SK-N-SH (cell line): Measurements from ENCODE around the gene ARHGAP6. TPM values are rescaled to one million over a fixed set of nuclear protein-coding genes. Genes with fewer than 3 reads are reported as not detected.

Experiments used
- CTCF ChIA-PET: fragments of 300-600, 350-600 bp; formaldehyde crosslinking; extraction: SDS; loops from one replicate; lab custom pipeline; 2021; lab: Yijun Ruan, JAX
- POLR2A ChIA-PET: fragments of 350-600 bp; sonication (Branson Sonifier 250); formaldehyde crosslinking; extraction: SDS; loops from one replicate; lab custom pipeline; 2020; ENCODE audit warnings: antibody characterized with exemption, inconsistent platforms; lab: Yijun Ruan, JAX
- DNase-seq: peaks from one replicate; pipeline ENCODE4 v3.0.0; 2012
- H2AFZ ChIP-seq: fragments of 200-600 bp; sonication (generic); 2 replicates; pipeline ENCODE4 v1.8.1; 2016; ENCODE audit warnings: antibody characterized with exemption, mild to moderate bottlenecking, low read depth
- H3F3A ChIP-seq: fragments of 200-600 bp; sonication (generic); replicated peaks from 2 replicates; pipeline ENCODE3; 2016; ENCODE audit warnings: antibody characterized with exemption, mild to moderate bottlenecking; ENCODE audit not compliant: insufficient read depth
- H3K27ac ChIP-seq, 2 experiments: fragments of 200-500 bp in 1 of 2; fragments of 200-600 bp in 1 of 2; sonication (Bioruptor generic) in 1 of 2; sonication (generic), shearing (Covaris generic) in 1 of 2; 2 replicates each; pipeline versions ENCODE4 v1.5.1 to v1.6.1; 2014 to 2016; ENCODE audit warnings: low read depth in 2 of 2, inconsistent platforms in 1 of 2, low read length in 1 of 2, mild to moderate bottlenecking in 1 of 2, mixed read lengths in 1 of 2
- H3K27me3 ChIP-seq: fragments of 200-600 bp; sonication (generic), shearing (Covaris generic); 2 replicates; pipeline ENCODE4 v1.6.1; 2016; ENCODE audit warnings: mixed run types; ENCODE audit not compliant: insufficient read depth
- H3K36me3 ChIP-seq, 2 experiments: fragments of 200-500 bp in 1 of 2; fragments of 200-600 bp in 1 of 2; sonication (Bioruptor generic) in 1 of 2; sonication (generic) in 1 of 2; replicated peaks in 1 of 2; 2 replicates each; pipeline versions ENCODE3 to v1.5.1; 2014 to 2016; ENCODE audit warnings: low read length in 1 of 2, mild to moderate bottlenecking in 1 of 2; ENCODE audit not compliant: insufficient read depth in 2 of 2, control insufficient read depth in 1 of 2
- H3K4me1 ChIP-seq, 2 experiments: fragments of 200-500 bp in 1 of 2; fragments of 200-600 bp in 1 of 2; sonication (Bioruptor generic) in 1 of 2; sonication (generic), shearing (Covaris generic) in 1 of 2; 2 replicates each; pipeline versions ENCODE4 v1.5.1 to v1.6.1; 2014 to 2016; ENCODE audit warnings: low read depth in 1 of 2, low read length in 1 of 2, mixed run types in 1 of 2; ENCODE audit not compliant: insufficient read depth in 2 of 2, control insufficient read depth in 1 of 2
- H3K4me2 ChIP-seq: fragments of 200-600 bp; sonication (generic), shearing (Covaris generic); 2 replicates; pipeline ENCODE4 v1.6.1; 2017; ENCODE audit warnings: mixed run types
- H3K4me3 ChIP-seq, 2 experiments: fragments of 200-500 bp in 1 of 2; fragments of 200-600 bp in 1 of 2; sonication (Bioruptor generic) in 1 of 2; sonication (generic), shearing (Covaris generic) in 1 of 2; 2 replicates each; pipeline versions ENCODE4 v1.5.1 to v1.8.1; 2014 to 2016; ENCODE audit warnings: low read depth in 2 of 2, inconsistent platforms in 1 of 2, low read length in 1 of 2, mild to moderate bottlenecking in 1 of 2, mixed read lengths in 1 of 2, moderate library complexity in 1 of 2
- H3K79me2 ChIP-seq: fragments of 200-600 bp; sonication (generic); 2 replicates; pipeline ENCODE4 v1.8.1; 2017; ENCODE audit warnings: mild to moderate bottlenecking; ENCODE audit not compliant: insufficient read depth
- H3K9ac ChIP-seq: fragments of 200-600 bp; sonication (generic); 2 replicates; pipeline ENCODE4 v1.6.1; 2017; ENCODE audit warnings: mixed run types
- H3K9me2 ChIP-seq: fragments of 200-600 bp; sonication (generic); 2 replicates; pipeline ENCODE4 v1.6.1; 2017; ENCODE audit warnings: mixed run types
- H3K9me3 ChIP-seq: fragments of 200-600 bp; sonication (generic); 2 replicates; pipeline ENCODE4 v1.6.1; 2017; ENCODE audit warnings: mixed run types, mild to moderate bottlenecking, moderate library complexity
- H4K20me1 ChIP-seq: fragments of 200-600 bp; sonication (generic); 2 replicates; pipeline ENCODE4 v1.6.1; 2017; ENCODE audit warnings: mild to moderate bottlenecking, mixed run types; ENCODE audit not compliant: insufficient read depth
- CHD2 ChIP-seq: fragments of 150-350 bp; IDR thresholded peaks from 2 replicates; pipeline ENCODE4 v1.6.1; 2018; ENCODE audit warnings: low read length; ENCODE audit not compliant: partially characterized antibody
- ELF1 ChIP-seq: IDR thresholded peaks from 2 replicates; pipeline ENCODE4 v1.4.0; 2012
- EZH2phosphoT487 ChIP-seq: fragments of 200-600 bp; sonication (generic); IDR thresholded peaks from 2 replicates; pipeline ENCODE4 v1.6.1; 2017; ENCODE audit warnings: low read depth, mixed run types, mild to moderate bottlenecking, antibody characterized with exemption, moderate library complexity, borderline replicate concordance
- FOXJ3 ChIP-seq: sonication (generic); formaldehyde crosslinking; IDR thresholded peaks from 2 replicates; pipeline ENCODE4 v1.5.1; 2020; ENCODE audit warnings: mild to moderate bottlenecking, missing genetic modification reagents
- FOXM1 ChIP-seq: IDR thresholded peaks from 2 replicates; pipeline ENCODE4 v1.4.0; 2012; ENCODE audit warnings: low read depth, mild to moderate bottlenecking
- NFIC ChIP-seq: IDR thresholded peaks from 2 replicates; pipeline ENCODE4 v1.4.0; 2012; ENCODE audit warnings: borderline replicate concordance
- NRF1 ChIP-seq: IDR thresholded peaks from 2 replicates; pipeline ENCODE4 v1.6.1; 2012; ENCODE audit warnings: low read depth, mild to moderate bottlenecking, low read length
- RXRA ChIP-seq: IDR thresholded peaks from 2 replicates; pipeline ENCODE4 v1.4.0; 2012; ENCODE audit warnings: low read depth, mild to moderate bottlenecking, borderline replicate concordance
- SMC3 ChIP-seq: IDR thresholded peaks from 2 replicates; pipeline ENCODE4 v1.6.1; 2012; ENCODE audit warnings: low read depth, low read length, improper control_type of control experiment
- TAF1 ChIP-seq: IDR thresholded peaks from 2 replicates; pipeline ENCODE4 v1.6.1; 2012; ENCODE audit warnings: low read depth, mild to moderate bottlenecking, low read length, moderate library complexity, borderline replicate concordance
- TCF12 ChIP-seq: IDR thresholded peaks from 2 replicates; pipeline ENCODE4 v1.4.0; 2012
- TEAD4 ChIP-seq: IDR thresholded peaks from 2 replicates; pipeline ENCODE4 v1.4.0; 2012; ENCODE audit warnings: mild to moderate bottlenecking, borderline replicate concordance; ENCODE audit not compliant: insufficient read depth
- WGBS: methylation state at CpG from one replicate; pipeline ENCODE4 v1.1.6; 2017; ENCODE audit warnings: low lambda C conversion rate; 5-methylcytosine and 5-hydroxymethylcytosine counted together
- polyA plus RNA-seq, 3 experiments: library from polyadenylated mRNA; depleted of rRNA; stranded (reverse); fragments of >200 nt; gene quantifications; 2 replicates each; pipeline ENCODE4 v1.2.3, GENCODE V29; 2012
- TF ChIP-seq, protein P1 (sequence below): IDR thresholded peaks from 2 replicates; pipeline ENCODE4 v1.4.0; 2012; ENCODE audit warnings: low read depth, borderline replicate concordance
- TF ChIP-seq, protein P2 (sequence below): fragments of 150-350 bp; IDR thresholded peaks from 2 replicates; pipeline ENCODE4 v1.6.1; 2016; ENCODE audit warnings: mild to moderate bottlenecking, low read depth, low read length
- TF ChIP-seq, protein P3 (sequence below): fragments of 150-350 bp; IDR thresholded peaks from 2 replicates; pipeline ENCODE4 v1.6.1; 2017; ENCODE audit warnings: antibody characterized with exemption, low read length, low read depth, borderline replicate concordance
- TF ChIP-seq, protein P4 (sequence below): IDR thresholded peaks from 2 replicates; pipeline ENCODE4 v1.4.0; 2012; ENCODE audit warnings: low read depth, borderline replicate concordance

The ARHGAP6 gene
- polyA plus RNA-seq, 1 of the 3 experiments (the other 2 are of a cell fraction) = 0.16 TPM

DNA sequence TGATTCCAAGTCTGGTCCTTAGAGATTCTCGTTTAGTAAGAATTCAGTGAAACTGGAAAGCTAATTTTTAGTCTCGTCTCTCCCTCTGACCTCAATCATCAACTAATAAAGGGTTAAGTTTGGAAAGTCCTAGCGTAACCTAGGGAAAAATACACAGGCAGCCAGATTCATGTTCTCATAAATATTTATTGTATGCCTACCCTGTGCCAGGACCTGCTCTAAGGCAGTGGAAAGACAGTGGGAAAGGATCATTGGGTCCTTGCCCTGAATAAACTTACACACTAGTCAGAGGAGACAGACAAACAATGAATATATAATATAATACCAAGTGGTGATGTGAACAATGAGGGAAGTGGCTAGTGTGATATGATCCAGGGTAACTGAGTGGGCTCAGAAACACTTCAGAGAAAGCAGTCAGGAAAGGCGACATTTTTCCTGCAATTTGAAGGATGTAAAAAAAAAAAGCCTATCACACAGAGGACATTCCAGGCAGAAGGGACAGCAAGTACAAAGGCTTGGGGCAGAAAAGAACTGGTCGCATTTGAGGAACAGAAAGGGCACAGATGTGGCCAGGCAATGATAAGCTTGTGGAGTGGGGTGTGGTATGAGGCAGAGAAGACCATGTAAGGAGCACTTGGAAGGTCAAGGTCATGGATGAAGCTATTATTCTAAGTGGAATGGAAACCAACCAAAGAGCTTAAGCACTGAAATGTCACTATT is 243.8 kb downstream of the ARHGAP6 start:
- CTCF ChIA-PET = interaction anchor here (2.5 kb wide), 1 partner anchor 40 kb away, joined by 7 read pairs; no protein-coding TSS in a partner anchor
- Histone ChIP-seq H3K4me2 (no peak overlapping the region), H3K9ac (no peak overlapping the region), H3K9me2 (no peaks in the 10 kb centered on the region), H3F3A (no peaks in the 10 kb centered on the region), H3K36me3 (no peaks in the 10 kb centered on the region), H3K27me3 (no peaks in the 10 kb centered on the region), H2AFZ (no peak overlapping the region), H3K27ac (no peak overlapping the region), H3K79me2 (no peaks in the 10 kb centered on the region), H3K4me1 (no peaks in the 10 kb centered on the region)
- no peak for DNase-seq
- POLR2A ChIA-PET = interaction anchor here (0.6 kb wide), 1 partner anchor 1734 kb away, joined by 3 read pairs; no protein-coding TSS in a partner anchor
- 37% methylated on average over 5 of the region's 5 CpGs for WGBS
- TF ChIP-seq NFIC = no peak
- TF ChIP-seq, all 33 proteins: peak for 0
- no peaks in the 10 kb centered on the region for H4K20me1 ChIP-seq
- no peak overlapping the region for H3K4me3 ChIP-seq
- no peaks in the 10 kb centered on the region for H3K9me3 ChIP-seq

DNA sequence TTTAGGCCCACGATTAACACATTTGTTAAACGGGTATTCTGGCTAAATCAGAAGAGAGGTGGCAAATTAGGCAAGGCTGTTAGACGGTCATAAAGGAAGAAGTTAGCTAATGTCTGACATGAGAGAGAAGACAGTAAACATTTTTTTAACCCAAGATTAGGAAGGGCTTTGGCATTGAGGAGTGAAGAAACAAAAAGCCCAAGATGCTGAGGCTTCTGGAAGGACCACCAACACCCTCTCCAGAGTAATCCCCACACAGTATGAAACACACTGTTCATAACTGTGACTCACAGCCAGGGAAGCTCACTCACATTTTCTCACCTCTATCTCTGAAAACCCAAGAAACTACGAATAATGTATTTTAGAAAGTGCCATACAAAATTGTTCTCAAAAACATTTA is 244.9 kb downstream of the ARHGAP6 start:
- no peaks in the 10 kb centered on the region for H3K9me3 ChIP-seq
- no peaks in the 10 kb centered on the region for H3F3A ChIP-seq
- no peak overlapping the region for H2AFZ ChIP-seq
- H3K27ac ChIP-seq = no peak overlapping the region
- no peaks in the 10 kb centered on the region for H4K20me1 ChIP-seq
- DNase-seq = no peak
- no peaks in the 10 kb centered on the region for H3K27me3 ChIP-seq
- H3K4me1 ChIP-seq = no peaks in the 10 kb centered on the region
- no peak overlapping the region for H3K9ac ChIP-seq
- TF ChIP-seq TCF12 (no peak), TAF1 (no peak), CHD2 (no peak), FOXJ3 (no peak), RXRA (no peak)
- TF ChIP-seq, protein P1, sequence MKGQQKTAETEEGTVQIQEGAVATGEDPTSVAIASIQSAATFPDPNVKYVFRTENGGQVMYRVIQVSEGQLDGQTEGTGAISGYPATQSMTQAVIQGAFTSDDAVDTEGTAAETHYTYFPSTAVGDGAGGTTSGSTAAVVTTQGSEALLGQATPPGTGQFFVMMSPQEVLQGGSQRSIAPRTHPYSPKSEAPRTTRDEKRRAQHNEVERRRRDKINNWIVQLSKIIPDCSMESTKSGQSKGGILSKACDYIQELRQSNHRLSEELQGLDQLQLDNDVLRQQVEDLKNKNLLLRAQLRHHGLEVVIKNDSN = no peak
- no peaks in the 10 kb centered on the region for H3K36me3 ChIP-seq
- no peak overlapping the region for H3K4me3 ChIP-seq
- no peak overlapping the region for H3K4me2 ChIP-seq
- H3K79me2 ChIP-seq = no peaks in the 10 kb centered on the region
- no peaks in the 10 kb centered on the region for H3K9me2 ChIP-seq
- 43% methylated on average over 4 of the region's 4 CpGs for WGBS
- POLR2A ChIA-PET = no interaction called here
- CTCF ChIA-PET = no interaction called here

DNA sequence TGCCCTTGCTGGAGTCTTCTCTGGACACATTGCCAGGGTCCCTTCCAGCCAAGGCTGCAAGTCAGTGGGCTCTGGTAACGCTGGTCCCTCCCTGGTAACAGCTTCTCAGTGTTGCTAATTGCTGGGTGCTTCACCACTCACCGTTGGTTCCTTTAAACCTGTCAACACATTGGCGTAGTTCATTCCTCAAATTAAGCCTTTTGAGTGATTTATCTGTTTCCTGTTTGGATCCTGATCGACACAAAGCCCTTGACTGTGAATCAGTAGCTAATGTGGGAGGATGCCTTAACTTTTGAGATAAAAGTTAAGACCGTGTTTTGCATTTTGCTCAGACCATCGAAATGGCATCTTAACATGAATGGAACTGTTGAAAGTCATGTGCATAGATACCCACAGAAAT is 246.6 kb downstream of the ARHGAP6 start:
- Histone ChIP-seq H3K79me2 (no peaks in the 10 kb centered on the region), H3F3A (no peaks in the 10 kb centered on the region), H3K9ac (no peak overlapping the region), H3K27me3 (no peaks in the 10 kb centered on the region), H3K36me3 (no peaks in the 10 kb centered on the region), H3K4me3 (no peak overlapping the region), H3K4me2 (no peak overlapping the region), H3K9me3 (no peaks in the 10 kb centered on the region), H3K9me2 (no peaks in the 10 kb centered on the region), H3K4me1 (no peaks in the 10 kb centered on the region), H4K20me1 (no peaks in the 10 kb centered on the region), H2AFZ (no peak overlapping the region), H3K27ac (no peak overlapping the region)
- CTCF ChIA-PET = no interaction called here
- 15% methylated on average over 6 of the region's 6 CpGs for WGBS
- no peak for DNase-seq
- POLR2A ChIA-PET = no interaction called here
- TF ChIP-seq CHD2 (no peak), SMC3 (no peak), FOXM1 (no peak), ELF1 (no peak), NFIC (no peak), TEAD4 (no peak), EZH2phosphoT487 (no peak), NRF1 (no peak)
- TF ChIP-seq, protein P2, sequence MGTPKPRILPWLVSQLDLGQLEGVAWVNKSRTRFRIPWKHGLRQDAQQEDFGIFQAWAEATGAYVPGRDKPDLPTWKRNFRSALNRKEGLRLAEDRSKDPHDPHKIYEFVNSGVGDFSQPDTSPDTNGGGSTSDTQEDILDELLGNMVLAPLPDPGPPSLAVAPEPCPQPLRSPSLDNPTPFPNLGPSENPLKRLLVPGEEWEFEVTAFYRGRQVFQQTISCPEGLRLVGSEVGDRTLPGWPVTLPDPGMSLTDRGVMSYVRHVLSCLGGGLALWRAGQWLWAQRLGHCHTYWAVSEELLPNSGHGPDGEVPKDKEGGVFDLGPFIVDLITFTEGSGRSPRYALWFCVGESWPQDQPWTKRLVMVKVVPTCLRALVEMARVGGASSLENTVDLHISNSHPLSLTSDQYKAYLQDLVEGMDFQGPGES = no peak
- TF ChIP-seq, protein P3, sequence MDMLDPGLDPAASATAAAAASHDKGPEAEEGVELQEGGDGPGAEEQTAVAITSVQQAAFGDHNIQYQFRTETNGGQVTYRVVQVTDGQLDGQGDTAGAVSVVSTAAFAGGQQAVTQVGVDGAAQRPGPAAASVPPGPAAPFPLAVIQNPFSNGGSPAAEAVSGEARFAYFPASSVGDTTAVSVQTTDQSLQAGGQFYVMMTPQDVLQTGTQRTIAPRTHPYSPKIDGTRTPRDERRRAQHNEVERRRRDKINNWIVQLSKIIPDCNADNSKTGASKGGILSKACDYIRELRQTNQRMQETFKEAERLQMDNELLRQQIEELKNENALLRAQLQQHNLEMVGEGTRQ = no peak
- TF ChIP-seq, protein P4, sequence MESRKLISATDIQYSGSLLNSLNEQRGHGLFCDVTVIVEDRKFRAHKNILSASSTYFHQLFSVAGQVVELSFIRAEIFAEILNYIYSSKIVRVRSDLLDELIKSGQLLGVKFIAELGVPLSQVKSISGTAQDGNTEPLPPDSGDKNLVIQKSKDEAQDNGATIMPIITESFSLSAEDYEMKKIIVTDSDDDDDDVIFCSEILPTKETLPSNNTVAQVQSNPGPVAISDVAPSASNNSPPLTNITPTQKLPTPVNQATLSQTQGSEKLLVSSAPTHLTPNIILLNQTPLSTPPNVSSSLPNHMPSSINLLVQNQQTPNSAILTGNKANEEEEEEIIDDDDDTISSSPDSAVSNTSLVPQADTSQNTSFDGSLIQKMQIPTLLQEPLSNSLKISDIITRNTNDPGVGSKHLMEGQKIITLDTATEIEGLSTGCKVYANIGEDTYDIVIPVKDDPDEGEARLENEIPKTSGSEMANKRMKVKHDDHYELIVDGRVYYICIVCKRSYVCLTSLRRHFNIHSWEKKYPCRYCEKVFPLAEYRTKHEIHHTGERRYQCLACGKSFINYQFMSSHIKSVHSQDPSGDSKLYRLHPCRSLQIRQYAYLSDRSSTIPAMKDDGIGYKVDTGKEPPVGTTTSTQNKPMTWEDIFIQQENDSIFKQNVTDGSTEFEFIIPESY = no peak
